HEK293 (cell line): Measurements from ENCODE around the gene FGF10.

Experiments used
- CTCF ChIA-PET: fragments of 350-600 bp; formaldehyde crosslinking; extraction: SDS; loops from one replicate; lab custom pipeline; 2021; ENCODE audit warnings: antibody characterized with exemption; lab: Yijun Ruan, JAX
- POLR2A ChIA-PET: fragments of 300-600 bp; formaldehyde crosslinking; extraction: SDS; loops from one replicate; lab custom pipeline; 2020; ENCODE audit warnings: antibody characterized with exemption, inconsistent platforms; lab: Yijun Ruan, JAX
- H3K27ac ChIP-seq: fragments of 200-500 bp; sonication (Bioruptor generic); 2 replicates; pipeline ENCODE4 v1.5.1; 2014; ENCODE audit warnings: low read depth, low read length, control low read depth, inconsistent platforms; ENCODE audit errors: extremely low read depth
- H3K36me3 ChIP-seq, 2 experiments: fragments of 200-500 bp in 1 of 2; sonication (Bioruptor generic) in 1 of 2; 1 replicate in 1 of 2; 2 replicates in 1 of 2; pipeline ENCODE4 v1.5.1; 2014 to 2017; ENCODE audit warnings: inconsistent platforms in 2 of 2, low read length in 2 of 2; ENCODE audit not compliant: control insufficient read depth in 2 of 2, insufficient read depth in 1 of 2
- H3K4me1 ChIP-seq: fragments of 200-500 bp; sonication (Bioruptor generic); 2 replicates; pipeline ENCODE4 v1.5.1; 2014; ENCODE audit warnings: mild to moderate bottlenecking, low read length, inconsistent platforms; ENCODE audit not compliant: control insufficient read depth, insufficient read depth
- H3K4me3 ChIP-seq: 2 replicates; pipeline ENCODE4 v1.5.1; 2011; ENCODE audit warnings: low read depth, mild to moderate bottlenecking, control low read depth, low read length, moderate library complexity
- H3K9me3 ChIP-seq: fragments of 200-500 bp; sonication (Bioruptor generic); 2 replicates; pipeline ENCODE4 v1.5.1; 2014; ENCODE audit warnings: low read depth, low read length, inconsistent platforms; ENCODE audit not compliant: control insufficient read depth, insufficient read depth
- AEBP2 ChIP-seq: fragments of 450-650 bp; formaldehyde crosslinking; IDR thresholded peaks from 2 replicates; pipeline ENCODE4 v1.5.1; 2016; ENCODE audit warnings: missing biosample characterization, missing genetic modification characterization, borderline replicate concordance
- OVOL3 ChIP-seq: fragments of 450-650 bp; formaldehyde crosslinking; IDR thresholded peaks from 2 replicates; pipeline ENCODE4 v1.5.1; 2016; ENCODE audit warnings: missing biosample characterization, missing genetic modification characterization
- PRDM10 ChIP-seq: fragments of 450-650 bp; formaldehyde crosslinking; IDR thresholded peaks from 2 replicates; pipeline ENCODE4 v1.5.1; 2016; ENCODE audit warnings: missing biosample characterization, missing genetic modification characterization
- PRDM2 ChIP-seq: fragments of 450-650 bp; formaldehyde crosslinking; IDR thresholded peaks from 2 replicates; pipeline ENCODE4 v1.5.1; 2016; ENCODE audit warnings: missing biosample characterization, missing genetic modification characterization, borderline replicate concordance
- ZBTB1 ChIP-seq: fragments of 450-650 bp; formaldehyde crosslinking; IDR thresholded peaks from 2 replicates; pipeline ENCODE4 v1.5.1; 2016; ENCODE audit warnings: missing biosample characterization, missing genetic modification characterization
- ZBTB8A ChIP-seq: fragments of 450-650 bp; formaldehyde crosslinking; IDR thresholded peaks from 2 replicates; pipeline ENCODE4 v1.5.1; 2016; ENCODE audit warnings: missing biosample characterization, missing genetic modification characterization
- ZNF138 ChIP-seq: fragments of 450-650 bp; formaldehyde crosslinking; IDR thresholded peaks from 2 replicates; pipeline ENCODE4 v1.5.1; 2016; ENCODE audit warnings: missing biosample characterization, missing genetic modification characterization, borderline replicate concordance
- ZNF23 ChIP-seq: fragments of 450-650 bp; formaldehyde crosslinking; IDR thresholded peaks from 2 replicates; pipeline ENCODE4 v1.5.1; 2016; ENCODE audit warnings: missing biosample characterization, missing genetic modification characterization, borderline replicate concordance
- ZNF654 ChIP-seq: fragments of 450-650 bp; formaldehyde crosslinking; IDR thresholded peaks from 2 replicates; pipeline ENCODE4 v1.5.1; 2016; ENCODE audit warnings: low read depth, missing biosample characterization, missing genetic modification characterization
- ZSCAN30 ChIP-seq: fragments of 450-650 bp; IDR thresholded peaks from 2 replicates; pipeline ENCODE4 v1.5.1; 2018; ENCODE audit warnings: missing biosample characterization, mild to moderate bottlenecking, missing genetic modification characterization, moderate library complexity

FGF10 gene

GRCh38 chr5:44387921-44388320 lies 1.3 kb downstream of the FGF10 start:
- ChIA-PET CTCF (no interaction called here), POLR2A (no interaction called here)
- no peak overlapping the region for H3K4me3 ChIP-seq
- no peak overlapping the region for H3K27ac ChIP-seq
- H3K4me1 ChIP-seq, result no peaks in the 10 kb centered on the region
- no peaks in the 10 kb centered on the region for H3K36me3 ChIP-seq
- TF ChIP-seq PRDM10 (tag by site-specific recombination) (no peak), PRDM2 (tag by site-specific recombination) (no peak), ZNF654 (tag by site-specific recombination) (no peak), ZBTB8A (tag by site-specific recombination) (no peak), ZNF138 (tag by site-specific recombination) (no peak)
- TF ChIP-seq, all 188 proteins: peak for 0
- H3K9me3 ChIP-seq, result no peaks in the 10 kb centered on the region

- H3K36me3 ChIP-seq, result no peaks in the 10 kb centered on the region
- no peak overlapping the region for H3K27ac ChIP-seq
- H3K9me3 ChIP-seq, result no peaks in the 10 kb centered on the region
- ChIA-PET POLR2A (no interaction called here), CTCF (no interaction called here)
- no peak overlapping the region for H3K4me3 ChIP-seq
- no peaks in the 10 kb centered on the region for H3K4me1 ChIP-seq
- TF ChIP-seq ZNF23 (tag by site-specific recombination), result no peak
- TF ChIP-seq OVOL3 (tag by site-specific recombination), result no peak
- no peak for TF ChIP-seq ZSCAN30 (tag by site-specific recombination)
- TF ChIP-seq AEBP2 (tag by site-specific recombination), result no peak
- no peak for TF ChIP-seq ZBTB1 (tag by site-specific recombination)
- TF ChIP-seq, all 188 proteins: peak for 0
These were observed 1.8 kb downstream of the FGF10 start for GRCh38 chr5:44387406-44387805.
